Stimulated activated CD4-positive, alpha-beta T cell treated with anti-CD3 and anti-CD28 coated beads, Interleukin-1b, Interleukin-23, amount 100 ng/mL, for 48 hours (primary cell): ENCODE measurements around the gene KPRP.

Experiments
- DNase-seq: peaks from one replicate; pipeline ENCODE4 v3.0.0-alpha.2; 2020

KPRP gene

DNA sequence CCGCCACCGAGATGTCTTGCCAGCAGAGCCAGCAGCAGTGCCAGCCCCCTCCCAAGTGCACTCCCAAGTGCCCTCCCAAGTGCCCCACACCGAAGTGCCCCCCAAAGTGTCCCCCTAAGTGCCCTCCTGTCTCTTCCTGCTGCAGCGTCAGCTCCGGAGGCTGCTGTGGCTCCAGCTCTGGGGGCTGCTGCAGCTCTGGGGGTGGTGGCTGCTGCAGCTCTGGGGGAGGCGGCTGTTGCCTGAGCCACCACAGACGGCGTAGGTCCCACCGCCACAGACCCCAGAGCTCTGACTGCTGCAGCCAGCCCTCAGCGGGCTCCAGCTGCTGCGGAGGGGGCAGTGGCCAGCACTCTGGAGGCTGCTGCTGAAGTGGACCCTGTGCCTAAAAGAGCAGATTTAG lies 18.5 kb downstream of the KPRP start:
- DNase-seq, result no peak

DNA sequence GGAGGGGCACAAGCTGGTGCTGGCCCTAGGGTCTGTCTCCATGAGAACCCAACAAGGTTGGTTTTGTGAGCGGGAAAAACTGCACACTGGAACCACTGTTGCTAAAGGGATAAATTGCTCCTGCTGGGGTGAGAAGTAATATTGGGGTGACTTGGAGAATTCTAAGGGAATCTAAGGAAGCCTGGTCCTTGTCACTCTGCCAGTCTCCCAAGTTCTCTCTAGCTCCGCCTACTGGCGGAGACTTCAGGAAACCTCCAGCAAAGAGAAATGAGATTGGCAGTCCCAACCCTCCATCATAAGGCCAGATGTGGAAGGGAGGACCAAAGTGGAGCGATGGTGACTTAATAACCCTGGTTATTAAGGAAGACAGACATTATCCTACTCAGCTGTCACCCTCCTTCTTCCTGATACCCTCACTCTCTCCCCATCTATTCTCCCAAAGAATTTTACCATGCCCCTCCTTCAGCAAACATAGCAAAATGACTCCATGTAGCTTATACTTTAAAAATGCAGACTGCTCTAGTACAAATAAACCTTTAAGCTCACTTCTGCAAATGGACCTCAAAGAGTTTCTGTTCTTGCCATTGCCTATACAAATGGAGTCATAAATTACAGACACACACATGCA lies 19.8 kb downstream of the KPRP start:
- no peak for DNase-seq

DNA sequence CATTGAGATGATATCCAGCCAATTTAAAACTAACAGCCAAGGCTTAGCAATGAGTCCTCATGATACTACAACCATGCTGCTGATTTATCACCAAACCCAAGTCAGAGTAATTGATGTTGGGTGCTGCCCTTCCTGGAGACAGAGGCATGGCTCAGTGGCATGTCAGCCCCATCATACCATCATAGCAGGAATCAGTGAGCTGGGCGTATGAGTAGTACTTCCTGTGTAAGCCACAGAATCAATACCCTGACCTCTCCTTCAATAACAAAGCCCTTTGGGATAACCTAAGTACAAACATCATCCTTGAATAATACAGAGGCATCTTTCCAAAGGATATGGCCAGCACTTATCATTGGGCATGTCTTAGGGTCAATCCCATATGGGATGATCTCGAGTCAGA lies 25.3 kb downstream of the KPRP start:
- DNase-seq, result no peak

DNA sequence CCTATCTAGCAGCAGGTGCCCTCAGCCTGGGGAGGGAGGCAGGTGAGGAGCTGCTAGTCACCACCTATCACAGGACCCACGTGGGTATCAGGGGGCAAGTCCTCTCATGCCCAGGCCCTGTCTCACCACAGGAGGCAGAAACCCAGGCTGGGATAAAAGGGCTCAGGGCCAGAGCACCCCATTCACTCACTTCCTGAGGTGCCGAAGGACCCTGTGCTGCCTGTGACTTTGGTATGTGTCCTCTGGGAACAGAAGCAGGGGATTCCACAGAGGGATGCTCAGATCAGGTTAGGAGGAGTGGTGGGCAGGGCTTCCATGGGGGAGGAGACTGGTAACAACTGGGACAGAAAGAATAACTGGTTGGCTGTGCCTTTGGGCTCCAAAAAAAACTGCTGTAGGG lies 28.3 kb downstream of the KPRP start, which contains the start of gene LCE1E:
Gene LCE1E, plus strand, starts transcription at position 181 of the 400 bp plus-strand sequence. CDS start 1,043 bp downstream, outside the sequence.
- no peak for DNase-seq

DNA sequence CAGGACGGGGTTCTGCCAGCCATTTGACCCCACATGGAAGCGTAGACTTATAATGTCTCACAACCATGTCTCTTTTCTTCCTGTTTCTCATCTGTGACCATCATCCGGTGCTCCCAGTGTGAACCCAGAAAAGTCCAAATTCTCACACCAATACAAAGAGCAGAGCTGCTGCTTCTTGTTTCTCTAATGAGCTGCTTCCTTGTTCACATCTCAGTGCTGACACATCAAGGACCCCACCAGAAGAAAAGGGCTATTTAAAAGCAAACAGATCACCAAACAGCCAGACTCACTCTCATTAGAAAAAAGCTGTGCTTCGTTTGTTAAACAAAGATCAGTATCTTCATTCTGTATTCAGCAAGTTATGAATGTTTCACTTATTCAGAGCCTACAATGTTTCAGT lies 37.9 kb downstream of the KPRP start:
- DNase-seq, result no peak

DNA sequence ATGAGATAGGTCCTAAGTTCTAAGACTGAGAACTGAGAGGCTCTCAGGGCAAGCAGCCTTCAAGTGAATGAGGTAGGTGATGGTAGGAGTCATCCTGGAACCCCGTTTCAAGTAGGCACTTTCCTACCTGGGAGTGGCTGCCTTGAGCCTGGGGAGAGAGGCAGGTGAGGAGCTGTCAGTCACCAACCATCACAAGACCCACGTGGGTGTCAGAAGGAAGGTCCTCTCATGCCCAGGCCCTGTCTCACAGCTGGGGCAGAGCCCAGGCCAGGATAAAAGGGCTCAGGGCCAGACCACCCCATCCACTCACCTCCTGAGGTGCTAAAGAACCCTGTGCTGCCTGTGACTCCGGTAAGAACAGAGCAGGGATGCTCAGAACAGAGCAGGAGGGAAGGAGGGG lies 38.6 kb downstream of the KPRP start, which contains the start of gene LCE1D:
Gene LCE1D, plus strand, starts transcription at position 301 of the 400 bp plus-strand sequence. CDS start 1,074 bp downstream, outside the sequence.
- DNase-seq, result no peak

DNA sequence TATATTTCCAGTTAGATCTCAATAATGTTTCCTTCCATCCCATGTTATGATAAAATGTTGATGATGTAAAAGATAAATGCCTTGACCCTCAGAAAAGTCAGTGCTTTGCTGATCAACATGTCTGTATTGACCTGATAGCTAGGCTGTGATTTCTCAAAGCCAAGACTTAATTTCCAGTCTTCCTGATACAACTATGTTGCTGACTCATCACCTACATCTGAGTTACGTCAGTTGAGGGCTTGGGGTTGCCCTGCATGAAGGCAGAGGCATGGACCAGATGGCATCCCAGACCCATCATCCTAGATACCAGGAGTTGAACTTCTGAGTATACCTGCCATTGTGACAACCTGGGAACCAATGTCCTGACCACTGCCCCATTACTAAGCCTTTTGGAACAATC lies 43.5 kb downstream of the KPRP start:
- DNase-seq, result no peak

DNA sequence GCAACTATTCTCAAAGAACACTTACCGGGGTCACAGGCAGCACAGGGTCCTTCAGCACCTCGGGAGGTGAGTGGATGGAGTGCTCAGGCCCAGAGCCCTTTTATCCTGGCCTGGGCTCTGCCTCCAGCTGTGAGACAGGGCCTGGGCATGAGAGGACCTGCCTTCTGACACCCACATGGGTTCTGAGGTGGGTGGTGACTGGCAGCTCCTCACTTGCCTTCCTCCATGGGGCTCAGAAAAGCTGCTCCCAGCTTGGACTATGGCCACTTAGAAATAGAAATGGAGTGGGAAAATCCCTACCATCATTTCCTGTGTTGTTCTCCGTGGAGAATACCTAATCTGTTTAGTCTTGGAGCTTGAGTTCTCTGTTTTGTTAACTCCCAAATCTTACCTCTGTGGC lies 48.8 kb downstream of the KPRP start, which contains the start of gene LCE1C:
Gene LCE1C, minus strand, starts transcription at position 76 of the 400 bp plus-strand sequence. CDS start 1,173 bp downstream, outside the sequence.
- DNase-seq, result no peak

DNA sequence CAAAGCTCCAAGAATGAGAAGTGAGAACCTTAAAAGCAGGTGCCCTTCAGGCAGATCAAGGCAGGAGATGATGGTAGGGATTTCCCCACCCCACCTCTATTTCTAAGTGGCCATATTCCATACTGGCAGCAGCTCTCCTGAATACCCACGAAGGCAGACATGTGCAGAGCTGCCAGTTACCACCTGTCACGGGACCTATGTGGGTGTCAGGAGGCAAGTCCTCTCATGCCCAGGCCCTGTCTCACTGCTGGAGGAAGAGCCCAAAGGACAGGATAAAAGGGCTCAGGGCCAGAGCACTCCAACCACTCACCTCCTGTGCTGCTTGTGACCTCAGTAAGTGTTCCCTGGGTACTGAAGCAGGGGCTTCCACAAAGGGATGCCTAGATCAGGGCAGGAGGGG lies 53.2 kb downstream of the KPRP start:
- DNase-seq, result no peak
